ENCODE results near the gene HSPB1.

The HSPB1 gene

DNA sequence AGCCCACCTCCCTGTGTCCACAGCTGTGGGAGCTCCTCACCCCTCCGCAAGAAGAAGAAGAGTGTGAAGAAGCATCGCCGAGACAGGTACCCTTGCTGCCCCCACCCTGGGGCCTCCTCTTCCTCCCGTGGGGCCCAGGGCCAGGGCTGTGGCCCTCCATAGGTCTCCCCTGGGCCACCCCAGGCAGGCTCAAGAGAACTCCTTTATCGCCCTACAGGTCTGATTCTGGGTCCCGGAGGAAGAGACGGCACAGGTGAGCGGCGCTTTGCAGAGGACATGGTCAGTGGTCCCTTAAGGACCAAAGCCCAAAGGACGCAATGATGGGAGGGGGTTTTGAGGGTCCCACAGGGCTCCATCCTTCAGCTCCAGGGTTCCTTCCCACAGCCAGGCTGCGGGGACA is 41.1 kb upstream of the HSPB1 start:
- H3K4me1 Mint-ChIP-seq, result peaks cover 14% of the 10 kb centered on the region
- H3K4me3 Mint-ChIP-seq, result no peak overlapping the region
- TF ChIP-seq, protein P1, sequence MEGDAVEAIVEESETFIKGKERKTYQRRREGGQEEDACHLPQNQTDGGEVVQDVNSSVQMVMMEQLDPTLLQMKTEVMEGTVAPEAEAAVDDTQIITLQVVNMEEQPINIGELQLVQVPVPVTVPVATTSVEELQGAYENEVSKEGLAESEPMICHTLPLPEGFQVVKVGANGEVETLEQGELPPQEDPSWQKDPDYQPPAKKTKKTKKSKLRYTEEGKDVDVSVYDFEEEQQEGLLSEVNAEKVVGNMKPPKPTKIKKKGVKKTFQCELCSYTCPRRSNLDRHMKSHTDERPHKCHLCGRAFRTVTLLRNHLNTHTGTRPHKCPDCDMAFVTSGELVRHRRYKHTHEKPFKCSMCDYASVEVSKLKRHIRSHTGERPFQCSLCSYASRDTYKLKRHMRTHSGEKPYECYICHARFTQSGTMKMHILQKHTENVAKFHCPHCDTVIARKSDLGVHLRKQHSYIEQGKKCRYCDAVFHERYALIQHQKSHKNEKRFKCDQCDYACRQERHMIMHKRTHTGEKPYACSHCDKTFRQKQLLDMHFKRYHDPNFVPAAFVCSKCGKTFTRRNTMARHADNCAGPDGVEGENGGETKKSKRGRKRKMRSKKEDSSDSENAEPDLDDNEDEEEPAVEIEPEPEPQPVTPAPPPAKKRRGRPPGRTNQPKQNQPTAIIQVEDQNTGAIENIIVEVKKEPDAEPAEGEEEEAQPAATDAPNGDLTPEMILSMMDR (IDR thresholded peaks at IDR 0.05), result no peak
- no peak overlapping the region for H3K27ac Mint-ChIP-seq
- H3K36me3 Mint-ChIP-seq (ENCODE audit: low read depth), result no peaks in the 10 kb centered on the region
- H3K27me3 Mint-ChIP-seq (ENCODE audit: low read depth, poor library complexity), result peaks cover 24% of the 10 kb centered on the region
- H3K9me3 Mint-ChIP-seq, result no peaks in the 10 kb centered on the region
- DNase-seq, result no peak

GRCh38 chr7:76261931-76262330 is 40.5 kb upstream of the HSPB1 start:
- TF ChIP-seq, protein P1 (IDR thresholded peaks at IDR 0.05), result no peak
- Mint-ChIP-seq H3K4me3 (no peak overlapping the region), H3K27me3 (ENCODE audit: low read depth, poor library complexity) (peaks cover 28% of the 10 kb centered on the region), H3K36me3 (ENCODE audit: low read depth) (no peaks in the 10 kb centered on the region), H3K4me1 (peaks cover 14% of the 10 kb centered on the region), H3K9me3 (no peaks in the 10 kb centered on the region), H3K27ac (no peak overlapping the region)
- no peak for DNase-seq

- no peaks in the 10 kb centered on the region for H3K36me3 Mint-ChIP-seq (ENCODE audit: low read depth)
- H3K27me3 Mint-ChIP-seq (ENCODE audit: low read depth, poor library complexity), result peaks cover 31% of the 10 kb centered on the region
- no peak overlapping the region for H3K27ac Mint-ChIP-seq
- peaks cover 11% of the 10 kb centered on the region for H3K4me1 Mint-ChIP-seq
- H3K9me3 Mint-ChIP-seq, result no peaks in the 10 kb centered on the region
- no peak overlapping the region for H3K4me3 Mint-ChIP-seq
- DNase-seq, result peak; percentile 76
- TF ChIP-seq, protein P1 (IDR thresholded peaks at IDR 0.05), result peak; percentile 76
Measured at GRCh38 chr7:76262683-76263402, 39.6 kb upstream of the HSPB1 start.

DNA sequence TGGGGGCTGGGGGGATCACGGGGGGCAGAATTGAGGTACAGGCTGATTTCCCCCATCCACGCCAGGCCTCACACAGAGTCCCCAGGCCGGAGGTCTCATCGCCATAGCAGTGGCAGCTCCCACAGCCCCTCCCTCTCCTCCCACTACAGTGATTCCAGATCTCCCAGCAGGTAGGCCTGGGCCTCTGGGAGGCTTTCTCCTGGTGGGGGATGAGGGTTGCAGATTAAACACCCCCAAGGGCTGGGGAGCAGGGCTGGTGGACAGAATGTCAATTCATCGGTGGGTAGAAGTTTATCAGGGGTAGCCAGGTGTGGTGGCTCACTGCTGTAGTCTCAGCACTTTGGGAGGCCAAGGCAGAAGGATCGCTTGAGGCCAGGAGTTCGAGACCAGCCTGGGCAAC is 37.2 kb upstream of the HSPB1 start:
- H3K9me3 Mint-ChIP-seq, result no peaks in the 10 kb centered on the region
- H3K4me3 Mint-ChIP-seq, result no peak overlapping the region
- H3K36me3 Mint-ChIP-seq (ENCODE audit: low read depth), result no peaks in the 10 kb centered on the region
- peaks cover 45% of the 10 kb centered on the region for H3K27me3 Mint-ChIP-seq (ENCODE audit: low read depth, poor library complexity)
- H3K27ac Mint-ChIP-seq, result no peak overlapping the region
- TF ChIP-seq, protein P1 (IDR thresholded peaks at IDR 0.05), result no peak
- DNase-seq, result no peak
- peaks cover 20% of the 10 kb centered on the region for H3K4me1 Mint-ChIP-seq

DNA sequence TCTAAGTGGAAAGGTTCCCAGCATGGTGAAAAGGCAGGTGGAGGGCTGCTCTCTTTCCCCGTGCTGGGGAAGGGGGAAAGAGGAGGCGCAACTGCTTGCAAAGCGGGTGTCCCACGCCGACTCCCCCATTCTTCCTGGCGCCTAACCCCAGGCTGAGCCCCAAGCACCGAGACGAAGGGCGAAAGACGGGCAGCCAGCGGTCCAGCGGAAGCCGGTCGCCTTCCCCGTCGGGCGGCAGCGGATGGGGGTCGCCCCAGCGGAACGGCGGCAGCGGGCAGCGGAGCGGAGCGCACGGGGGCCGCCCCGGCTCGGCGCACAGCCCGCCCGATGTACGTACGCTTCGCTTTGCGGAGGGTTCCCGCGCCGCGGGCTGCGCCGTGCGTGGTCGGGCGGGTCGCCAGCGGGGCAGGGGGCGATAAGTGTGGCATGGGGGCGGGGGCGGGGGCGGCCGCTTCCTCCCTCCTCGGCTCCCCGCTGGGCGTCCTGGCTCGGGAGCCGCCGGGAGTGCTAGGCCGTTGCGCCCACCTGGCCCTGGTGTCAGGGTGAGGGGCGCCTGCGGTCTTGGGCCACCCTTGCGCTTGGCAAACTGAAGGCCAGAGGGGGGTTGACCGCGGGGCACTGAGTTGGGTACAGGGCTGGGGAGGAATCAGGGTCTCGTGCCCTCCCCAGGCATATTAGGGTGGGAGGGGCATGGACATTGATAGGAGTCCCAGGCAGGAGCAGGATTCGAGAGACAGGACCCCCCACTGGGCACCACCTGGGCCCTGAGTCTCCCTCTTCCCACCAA is 35.2 kb upstream of the HSPB1 start:
- peak overlapping the region; percentile 67 for H3K4me3 Mint-ChIP-seq
- H3K9me3 Mint-ChIP-seq, result no peaks in the 10 kb centered on the region
- H3K36me3 Mint-ChIP-seq (ENCODE audit: low read depth), result no peaks in the 10 kb centered on the region
- no peak overlapping the region for H3K27ac Mint-ChIP-seq
- peak; percentile 71 for DNase-seq
- H3K27me3 Mint-ChIP-seq (ENCODE audit: low read depth, poor library complexity), result peaks cover 58% of the 10 kb centered on the region
- TF ChIP-seq, protein P1 (IDR thresholded peaks at IDR 0.05), result no peak
- peaks cover 13% of the 10 kb centered on the region for H3K4me1 Mint-ChIP-seq

All from nephron progenitor cell (in vitro differentiated cells).